Neural progenitor cell (in vitro differentiated cells): ENCODE data around the gene RNLS. TPM values are rescaled to one million over a fixed set of nuclear protein-coding genes. Genes with fewer than 3 reads are reported as not detected.

ENCODE experiments used
- DNase-seq: peaks from one replicate; pipeline ENCODE4 v3.0.0-alpha.2; 2016; ENCODE audit warnings: low spot score
- H2AFZ ChIP-seq: fragments of 200-600 bp; sonication (generic); replicated peaks from 2 replicates; pipeline ENCODE4 v1.6.1; 2016; ENCODE audit warnings: antibody characterized with exemption
- H3F3A ChIP-seq: fragments of 200-600 bp; sonication (generic); 2 replicates; pipeline ENCODE4 v1.6.1; 2016; ENCODE audit warnings: antibody characterized with exemption, low read depth
- H3K27ac ChIP-seq: fragments of 200-600 bp; sonication (generic); 2 replicates; pipeline ENCODE4 v1.5.1; 2016; ENCODE audit warnings: mild to moderate bottlenecking
- H3K27me3 ChIP-seq: fragments of 200-600 bp; sonication (generic); 2 replicates; pipeline ENCODE4 v1.6.1; 2016; ENCODE audit warnings: mild to moderate bottlenecking, moderate library complexity
- H3K36me3 ChIP-seq: fragments of 200-600 bp; sonication (generic); 2 replicates; pipeline ENCODE4 v1.5.1; 2016
- H3K4me1 ChIP-seq: fragments of 200-600 bp; sonication (generic); 2 replicates; pipeline ENCODE4 v1.6.1; 2016; ENCODE audit warnings: mixed run types
- H3K4me2 ChIP-seq: fragments of 200-600 bp; sonication (generic); 2 replicates; pipeline ENCODE4 v1.6.1; 2016
- H3K4me3 ChIP-seq: fragments of 200-600 bp; sonication (generic); 2 replicates; pipeline ENCODE4 v1.5.1; 2016
- H3K79me2 ChIP-seq: fragments of 200-600 bp; sonication (generic); 2 replicates; pipeline ENCODE4 v1.6.1; 2016; ENCODE audit warnings: low read depth
- H3K9ac ChIP-seq: fragments of 200-600 bp; sonication (generic); 2 replicates; pipeline ENCODE4 v1.6.1; 2016
- H3K9me3 ChIP-seq: fragments of 200-600 bp; sonication (generic); 2 replicates; pipeline ENCODE4 v1.5.1; 2016; ENCODE audit warnings: low read depth
- H4K20me1 ChIP-seq: fragments of 200-600 bp; sonication (generic); 2 replicates; pipeline ENCODE4 v1.6.1; 2016; ENCODE audit warnings: low read depth
- H3K27ac Mint-ChIP-seq: 3 replicates; pipeline ENCODE4 v1.8.0; 2021; ENCODE audit warnings: mixed read lengths
- H3K27me3 Mint-ChIP-seq: 2 replicates; pipeline ENCODE4 v1.8.0; 2022; ENCODE audit warnings: low read depth, mild to moderate bottlenecking, inconsistent platforms, moderate library complexity, mixed read lengths; ENCODE audit not compliant: insufficient read depth
- H3K36me3 Mint-ChIP-seq: 3 replicates; pipeline ENCODE4 v1.8.0; 2021; ENCODE audit warnings: mixed read lengths
- H3K4me1 Mint-ChIP-seq: 3 replicates; pipeline ENCODE4 v1.8.0; 2021; ENCODE audit warnings: mixed read lengths
- H3K4me3 Mint-ChIP-seq: 3 replicates; pipeline ENCODE4 v1.8.0; 2021; ENCODE audit warnings: mild to moderate bottlenecking, moderate library complexity, mixed read lengths
- H3K9me3 Mint-ChIP-seq: 3 replicates; pipeline ENCODE4 v1.8.0; 2020; ENCODE audit warnings: mixed read lengths
- EZH2 ChIP-seq: fragments of 200-600 bp; sonication (generic); IDR thresholded peaks from 2 replicates; pipeline ENCODE4 v1.6.1; 2017; ENCODE audit warnings: antibody characterized with exemption, mild to moderate bottlenecking, moderate library complexity
- EZH2phosphoT487 ChIP-seq: fragments of 200-600 bp; sonication (generic); IDR thresholded peaks from 2 replicates; pipeline ENCODE4 v1.6.1; 2017; ENCODE audit warnings: antibody characterized with exemption
- total RNA-seq: library from RNA; depleted of rRNA; stranded (reverse); fragments of >200 nt; gene quantifications from 2 replicates; pipeline ENCODE4 v1.2.3, GENCODE V29; 2015; ENCODE audit warnings: low replicate concordance
- TF ChIP-seq, protein P1 (sequence below): fragments of 200-600 bp; sonication (generic); IDR thresholded peaks from 2 replicates; pipeline ENCODE4 v1.5.1; 2017; ENCODE audit warnings: antibody characterized with exemption, mild to moderate bottlenecking

RNLS gene
- total RNA-seq, 1 donor from 2014 or later = 9.1 TPM

DNA sequence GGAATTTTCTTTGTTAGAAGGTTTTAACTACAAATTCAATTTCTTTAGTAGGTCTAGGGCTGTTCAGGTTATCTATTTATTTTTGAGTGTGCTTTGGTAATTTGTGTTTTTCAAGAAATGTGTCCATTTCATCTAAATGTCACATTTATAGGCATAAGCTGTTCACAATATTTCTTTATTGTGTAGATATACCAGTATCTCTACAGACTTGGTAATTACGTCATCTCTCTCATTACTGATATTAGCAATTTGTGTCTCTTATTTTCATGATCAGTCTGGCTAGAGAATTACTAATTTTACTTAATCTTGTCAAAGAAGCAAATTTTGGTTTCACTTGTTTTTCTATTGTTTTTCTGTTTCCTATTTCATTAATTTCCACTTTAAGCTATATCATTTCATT is 152.0 kb downstream of the RNLS start:
- H3K4me1 Mint-ChIP-seq = no peaks in the 10 kb centered on the region

DNA sequence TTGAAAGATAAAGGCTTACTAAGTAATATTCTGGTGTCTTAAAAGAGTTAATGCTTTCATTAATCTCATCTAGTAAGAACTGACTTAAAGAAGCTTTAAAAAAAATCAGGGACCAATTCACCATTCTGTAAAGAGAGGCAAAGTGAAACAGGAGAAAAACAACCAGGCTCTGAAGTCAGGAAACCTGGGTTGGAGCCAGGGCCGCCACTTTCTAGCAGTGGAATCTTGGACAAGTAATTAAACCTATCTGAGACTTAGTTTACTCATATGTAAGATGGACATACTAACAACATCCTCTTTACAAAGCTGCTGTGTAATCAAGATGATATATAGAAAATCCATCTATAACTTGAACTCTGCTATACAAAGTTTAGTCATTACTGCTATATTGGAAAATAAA is 154.1 kb downstream of the RNLS start:
- Mint-ChIP-seq H3K27me3 (no peaks in the 10 kb centered on the region), H3K27ac (no peak overlapping the region)
- TF ChIP-seq EZH2 = no peak

More for the DNA sequence above, 152.0 kb downstream of the RNLS start:
- H3F3A ChIP-seq = no peaks in the 10 kb centered on the region
- no peak overlapping the region for H3K4me3 ChIP-seq
- H3K36me3 ChIP-seq = no peaks in the 10 kb centered on the region
- H3K9me3 ChIP-seq = no peaks in the 10 kb centered on the region
- no peaks in the 10 kb centered on the region for H3K79me2 ChIP-seq
- no peak for DNase-seq
- no peaks in the 10 kb centered on the region for H3K4me1 ChIP-seq
- no peak overlapping the region for H2AFZ ChIP-seq
- H3K4me3 Mint-ChIP-seq = no peak overlapping the region
- no peak overlapping the region for H3K27ac Mint-ChIP-seq
- no peaks in the 10 kb centered on the region for H3K27me3 Mint-ChIP-seq
- TF ChIP-seq, protein P1, sequence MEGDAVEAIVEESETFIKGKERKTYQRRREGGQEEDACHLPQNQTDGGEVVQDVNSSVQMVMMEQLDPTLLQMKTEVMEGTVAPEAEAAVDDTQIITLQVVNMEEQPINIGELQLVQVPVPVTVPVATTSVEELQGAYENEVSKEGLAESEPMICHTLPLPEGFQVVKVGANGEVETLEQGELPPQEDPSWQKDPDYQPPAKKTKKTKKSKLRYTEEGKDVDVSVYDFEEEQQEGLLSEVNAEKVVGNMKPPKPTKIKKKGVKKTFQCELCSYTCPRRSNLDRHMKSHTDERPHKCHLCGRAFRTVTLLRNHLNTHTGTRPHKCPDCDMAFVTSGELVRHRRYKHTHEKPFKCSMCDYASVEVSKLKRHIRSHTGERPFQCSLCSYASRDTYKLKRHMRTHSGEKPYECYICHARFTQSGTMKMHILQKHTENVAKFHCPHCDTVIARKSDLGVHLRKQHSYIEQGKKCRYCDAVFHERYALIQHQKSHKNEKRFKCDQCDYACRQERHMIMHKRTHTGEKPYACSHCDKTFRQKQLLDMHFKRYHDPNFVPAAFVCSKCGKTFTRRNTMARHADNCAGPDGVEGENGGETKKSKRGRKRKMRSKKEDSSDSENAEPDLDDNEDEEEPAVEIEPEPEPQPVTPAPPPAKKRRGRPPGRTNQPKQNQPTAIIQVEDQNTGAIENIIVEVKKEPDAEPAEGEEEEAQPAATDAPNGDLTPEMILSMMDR = no peak
- TF ChIP-seq EZH2phosphoT487 (no peak), EZH2 (no peak)
- no peaks in the 10 kb centered on the region for H4K20me1 ChIP-seq
- no peaks in the 10 kb centered on the region for H3K27me3 ChIP-seq
- no peak overlapping the region for H3K27ac ChIP-seq
- H3K36me3 Mint-ChIP-seq = no peaks in the 10 kb centered on the region
- no peaks in the 10 kb centered on the region for H3K9me3 Mint-ChIP-seq
- no peak overlapping the region for H3K9ac ChIP-seq
- H3K4me2 ChIP-seq = no peak overlapping the region

DNA sequence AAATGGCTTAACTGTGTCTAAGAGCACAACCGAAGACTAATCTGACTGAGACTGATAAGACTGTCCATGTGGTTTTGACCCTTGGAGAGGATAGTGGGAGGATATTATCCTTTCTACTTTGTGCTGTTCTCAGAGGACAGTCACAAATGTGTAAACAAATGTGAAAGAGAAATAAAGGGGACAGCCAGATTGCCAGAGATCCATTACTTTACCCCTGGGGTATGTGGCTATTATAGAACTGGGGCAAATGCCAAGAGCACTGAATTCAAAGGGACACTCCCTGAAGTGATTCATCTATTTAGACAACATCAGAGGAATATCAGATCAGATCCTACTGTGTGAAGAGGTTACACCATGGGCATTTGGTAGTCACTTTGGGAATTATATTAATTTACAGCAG is 154.7 kb downstream of the RNLS start:
- Histone ChIP-seq H3F3A (no peaks in the 10 kb centered on the region), H3K9ac (no peak overlapping the region), H3K79me2 (no peaks in the 10 kb centered on the region), H3K4me3 (no peak overlapping the region), H3K27ac (no peak overlapping the region), H3K36me3 (no peaks in the 10 kb centered on the region), H3K4me1 (no peaks in the 10 kb centered on the region), H3K9me3 (no peaks in the 10 kb centered on the region), H4K20me1 (no peaks in the 10 kb centered on the region), H2AFZ (no peak overlapping the region), H3K4me2 (no peak overlapping the region), H3K27me3 (no peaks in the 10 kb centered on the region)
- no peak for TF ChIP-seq EZH2
- TF ChIP-seq, protein P1 = no peak
- H3K9me3 Mint-ChIP-seq = no peaks in the 10 kb centered on the region
- no peak for DNase-seq
- H3K36me3 Mint-ChIP-seq = no peaks in the 10 kb centered on the region
- H3K4me1 Mint-ChIP-seq = no peaks in the 10 kb centered on the region
- H3K27me3 Mint-ChIP-seq = no peaks in the 10 kb centered on the region
- no peak overlapping the region for H3K27ac Mint-ChIP-seq
- no peak overlapping the region for H3K4me3 Mint-ChIP-seq

More for the DNA sequence above, 154.1 kb downstream of the RNLS start:
- Mint-ChIP-seq H3K4me3 (no peak overlapping the region), H3K36me3 (no peaks in the 10 kb centered on the region), H3K9me3 (no peaks in the 10 kb centered on the region), H3K4me1 (no peaks in the 10 kb centered on the region)
- no peak for DNase-seq
- Histone ChIP-seq H2AFZ (no peak overlapping the region), H3K9ac (no peak overlapping the region), H3K4me1 (no peaks in the 10 kb centered on the region), H3K9me3 (no peaks in the 10 kb centered on the region), H4K20me1 (no peaks in the 10 kb centered on the region), H3K27ac (no peak overlapping the region), H3K4me3 (no peak overlapping the region), H3K27me3 (no peaks in the 10 kb centered on the region), H3F3A (no peaks in the 10 kb centered on the region), H3K36me3 (no peaks in the 10 kb centered on the region), H3K4me2 (no peak overlapping the region), H3K79me2 (no peaks in the 10 kb centered on the region)

DNA sequence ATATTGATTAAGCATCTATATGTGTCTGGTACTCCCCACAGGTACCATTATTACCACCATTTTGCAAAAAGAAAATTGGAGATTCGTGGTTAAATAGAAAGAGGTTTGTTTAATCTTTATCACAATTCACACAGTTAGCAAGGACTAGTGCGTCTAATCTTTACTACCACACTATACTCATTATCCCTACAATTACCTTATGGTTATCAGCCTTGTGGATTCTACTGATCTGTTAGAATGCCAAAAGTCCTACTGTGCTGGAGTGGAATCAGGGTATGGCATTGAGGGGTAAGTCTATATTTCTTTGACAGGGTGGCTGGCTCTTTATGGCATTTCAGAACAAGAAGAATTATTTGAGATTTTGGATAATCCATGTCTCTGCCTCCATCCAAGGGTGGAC is 156.1 kb downstream of the RNLS start:
- no peaks in the 10 kb centered on the region for H3K9me3 Mint-ChIP-seq
- no peak for DNase-seq
- Histone ChIP-seq H3F3A (no peaks in the 10 kb centered on the region), H3K4me1 (no peaks in the 10 kb centered on the region), H3K27ac (no peak overlapping the region), H3K27me3 (no peaks in the 10 kb centered on the region), H3K4me3 (no peak overlapping the region), H2AFZ (no peak overlapping the region), H3K4me2 (no peak overlapping the region), H3K79me2 (no peaks in the 10 kb centered on the region), H4K20me1 (no peaks in the 10 kb centered on the region), H3K9me3 (no peaks in the 10 kb centered on the region), H3K9ac (no peak overlapping the region), H3K36me3 (no peaks in the 10 kb centered on the region)
- no peak for TF ChIP-seq EZH2phosphoT487
- TF ChIP-seq, protein P1 = no peak
- no peak for TF ChIP-seq EZH2
- H3K27ac Mint-ChIP-seq = no peak overlapping the region
- no peaks in the 10 kb centered on the region for H3K27me3 Mint-ChIP-seq
- no peak overlapping the region for H3K4me3 Mint-ChIP-seq
- no peaks in the 10 kb centered on the region for H3K36me3 Mint-ChIP-seq
- H3K4me1 Mint-ChIP-seq = no peaks in the 10 kb centered on the region
